Colonic mucosa (tissue), 4 donors: ENCODE data around the gene ARTN. TPM values are rescaled to one million over a fixed set of nuclear protein-coding genes. Genes with fewer than 3 reads are reported as not detected.

ENCODE experiments used
- DNase-seq: peaks from one replicate; pipeline ENCODE4 v3.0.0-alpha.2; 2020
- H3K27ac ChIP-seq: fragments of 200-600 bp; one replicate; pipeline ENCODE4 v1.8.0; 2021
- H3K27me3 ChIP-seq: fragments of 200-600 bp; one replicate; pipeline ENCODE4 v1.8.0; 2021
- H3K36me3 ChIP-seq: fragments of 200-600 bp; one replicate; pipeline ENCODE4 v1.8.0; 2021
- H3K4me1 ChIP-seq: fragments of 200-600 bp; one replicate; pipeline ENCODE4 v1.8.0; 2021; ENCODE audit warnings: mild to moderate bottlenecking
- H3K4me3 ChIP-seq: fragments of 200-600 bp; one replicate; pipeline ENCODE4 v1.8.0; 2021
- H3K9ac ChIP-seq, 2 donors: one replicate each; pipeline ENCODE4 v1.7.0; 2013; ENCODE audit warnings: control low read depth in 2 of 2, low read depth in 2 of 2, low read length in 2 of 2
- H3K9me3 ChIP-seq: fragments of 200-600 bp; one replicate; pipeline ENCODE4 v1.8.0; 2021
- CTCF ChIP-seq: fragments of 200-600 bp; IDR thresholded peaks from one replicate; pipeline ENCODE4 v1.8.0; 2022; ENCODE audit warnings: antibody characterized with exemption, mild to moderate bottlenecking
- intact Hi-C: fragments of 100-400 bp; cut with DNase I; formaldehyde crosslinking; loops from one replicate; pipeline ENCODE4 v1.14.1; 2022
- total RNA-seq, 2 donors: library from RNA; stranded (reverse); fragmentation: NEBNext Ultra II Directional in 1 of 2; extraction: Animal tissue kit (Norgen Biotek cat#: 25700) in 1 of 2; gene quantifications; one replicate each; pipeline ENCODE4 v1.2.1, GENCODE V29; 2021
- donor health status: healthy.
- donor health status: DM: no; HTN: no; CAD: no.
- donor health status: DM: no; HTN: no; CAD: no.

Gene ARTN
- total RNA-seq, 2 donors from 2014 or later = 5.1 to 8.3 TPM

GRCh38 chr1:43957407-43958040, 23.9 kb downstream of the ARTN start:
- intact Hi-C loops = no loop called here
- H3K36me3 ChIP-seq = no peaks in the 10 kb centered on the region
- no peak overlapping the region for H3K4me3 ChIP-seq
- no peaks in the 10 kb centered on the region for H3K9me3 ChIP-seq
- DNase-seq = no peak
- H3K4me1 ChIP-seq = no peaks in the 10 kb centered on the region
- no peak overlapping the region for H3K27ac ChIP-seq
- no peak overlapping the region for H3K9ac ChIP-seq
- no peak for TF ChIP-seq CTCF
- no peaks in the 10 kb centered on the region for H3K27me3 ChIP-seq

- no peaks in the 10 kb centered on the region for H3K4me1 ChIP-seq
- no peak overlapping the region for H3K9ac ChIP-seq
- H3K27ac ChIP-seq = no peak overlapping the region
- no peak for TF ChIP-seq CTCF
- no peaks in the 10 kb centered on the region for H3K9me3 ChIP-seq
- no peaks in the 10 kb centered on the region for H3K36me3 ChIP-seq
- H3K27me3 ChIP-seq = no peaks in the 10 kb centered on the region
- no peak overlapping the region for H3K4me3 ChIP-seq
- intact Hi-C loops = no loop called here
- no peak for DNase-seq
Measured at GRCh38 chr1:43958351-43959255, 25.0 kb downstream of the ARTN start.

GRCh38 chr1:43960798-43961197, 27.2 kb downstream of the ARTN start:
- no peak for TF ChIP-seq CTCF
- Histone ChIP-seq H3K27ac (no peak overlapping the region), H3K36me3 (no peaks in the 10 kb centered on the region), H3K9me3 (no peaks in the 10 kb centered on the region), H3K4me1 (no peaks in the 10 kb centered on the region), H3K4me3 (no peak overlapping the region), H3K27me3 (no peaks in the 10 kb centered on the region), H3K9ac (no peak overlapping the region)
- intact Hi-C loops = no loop called here
- DNase-seq = no peak

GRCh38 chr1:43961692-43962091, 28.1 kb downstream of the ARTN start:
- H3K4me3 ChIP-seq = no peak overlapping the region
- H3K4me1 ChIP-seq = no peaks in the 10 kb centered on the region
- DNase-seq = no peak
- H3K9me3 ChIP-seq = no peaks in the 10 kb centered on the region
- no peak overlapping the region for H3K9ac ChIP-seq
- H3K27me3 ChIP-seq = no peaks in the 10 kb centered on the region
- no peak overlapping the region for H3K27ac ChIP-seq
- intact Hi-C loops = no loop called here
- no peaks in the 10 kb centered on the region for H3K36me3 ChIP-seq
- no peak for TF ChIP-seq CTCF

GRCh38 chr1:43962324-43962723, 28.7 kb downstream of the ARTN start:
- H3K9ac ChIP-seq = no peak overlapping the region
- H3K4me3 ChIP-seq = no peak overlapping the region
- no peaks in the 10 kb centered on the region for H3K9me3 ChIP-seq
- no peaks in the 10 kb centered on the region for H3K27me3 ChIP-seq
- H3K4me1 ChIP-seq = no peaks in the 10 kb centered on the region
- intact Hi-C loops = no loop called here
- TF ChIP-seq CTCF = no peak
- DNase-seq = no peak
- H3K27ac ChIP-seq = no peak overlapping the region
- H3K36me3 ChIP-seq = no peaks in the 10 kb centered on the region
